Endothelial cell of umbilical vein (primary cell): ENCODE measurements around the gene ABCC10. TPM values are rescaled to one million over a fixed set of nuclear protein-coding genes. Genes with fewer than 3 reads are reported as not detected.
"Not testable (repeated sequence)": the region's sequence is repeated elsewhere in the genome, so short reads cannot be mapped to it uniquely, and the experiment has no call there.

Experiments used
- BruUV-seq: library from RNA; stranded (reverse); fragments of 400-500 nt; replicated peaks from 2 replicates; lab custom pipeline; 2021; lab: Mats Ljungman, UMichigan
- CTCF ChIA-PET: fragments of 300-600, 350-600 bp; sonication (Branson Sonifier 250); formaldehyde crosslinking; loops from one replicate; lab custom pipeline; 2021; ENCODE audit warnings: antibody characterized with exemption, inconsistent platforms; lab: Charles Lee
- POLR2A ChIA-PET: fragments of 300-600, 350-600 bp; sonication (Branson Sonifier 250); formaldehyde crosslinking; loops from one replicate; lab custom pipeline; 2021; ENCODE audit warnings: antibody characterized with exemption, inconsistent platforms; lab: Charles Lee
- DNase-seq: peaks from one replicate; pipeline ENCODE4 v3.0.0-alpha.2; 2011; ENCODE audit warnings: low read depth, low spot score
- FAIRE-seq: peaks from 2 replicates; lab custom pipeline; 2011; peaks lifted over from hg19 to GRCh38; lab: Jason Lieb, UNC
- H2AFZ ChIP-seq: 2 replicates; pipeline ENCODE4 v1.6.0; 2012; ENCODE audit warnings: low read depth, low read length, control low read depth, inconsistent platforms
- H3K27ac ChIP-seq: 2 replicates; pipeline ENCODE4 v1.5.1; 2011; ENCODE audit warnings: low read depth, mild to moderate bottlenecking, control low read depth, low read length, moderate library complexity; ENCODE audit not compliant: insufficient read depth
- H3K27me3 ChIP-seq, 2 experiments: 2 replicates each; pipeline versions ENCODE4 v1.6.0 to v1.6.1; 2011; ENCODE audit warnings: low read length in 2 of 2, mixed read lengths in 1 of 2; ENCODE audit not compliant: control insufficient read depth in 2 of 2, insufficient read depth in 2 of 2
- H3K36me3 ChIP-seq, 2 experiments: 2 replicates in 1 of 2; 3 replicates in 1 of 2; pipeline ENCODE4 v1.5.1; 2011; ENCODE audit warnings: low read length in 2 of 2, mild to moderate bottlenecking in 1 of 2, moderate library complexity in 1 of 2; ENCODE audit not compliant: control insufficient read depth in 2 of 2, insufficient read depth in 2 of 2; ENCODE audit errors: extremely low read depth in 1 of 2
- H3K4me1 ChIP-seq: 3 replicates; pipeline ENCODE4 v1.5.1; 2011; ENCODE audit warnings: mild to moderate bottlenecking, low read length; ENCODE audit not compliant: control insufficient read depth, insufficient read depth; ENCODE audit errors: extremely low read depth
- H3K4me2 ChIP-seq: 2 replicates; pipeline ENCODE4 v1.6.1; 2011; ENCODE audit warnings: low read length, control low read depth, mixed read lengths; ENCODE audit not compliant: insufficient read depth
- H3K4me3 ChIP-seq, 3 experiments: fragments of 200-600 bp in 1 of 3; sonication (generic), shearing (Covaris generic) in 1 of 3; replicated peaks in 1 of 3; 2 replicates each; pipeline ENCODE4 v1.5.1; 2011 to 2016; ENCODE audit warnings: control low read depth in 3 of 3, low read length in 3 of 3, mild to moderate bottlenecking in 2 of 3, inconsistent platforms in 1 of 3, low read depth in 1 of 3, moderate library complexity in 1 of 3; ENCODE audit not compliant: insufficient read depth in 1 of 3
- H3K79me2 ChIP-seq: 2 replicates; pipeline ENCODE4 v1.6.0; 2012; ENCODE audit warnings: low read length, inconsistent platforms; ENCODE audit not compliant: control insufficient read depth, insufficient read depth
- H3K9ac ChIP-seq: replicated peaks from 2 replicates; pipeline ENCODE3; 2011; ENCODE audit warnings: low read length, control low read depth; ENCODE audit not compliant: insufficient read depth; ENCODE audit errors: extremely low read depth
- H3K9me1 ChIP-seq: replicated peaks from 3 replicates; pipeline ENCODE4 v1.6.0; 2011; ENCODE audit warnings: mild to moderate bottlenecking, low read length; ENCODE audit not compliant: control insufficient read depth, insufficient read depth; ENCODE audit errors: extremely low read depth
- H3K9me3 ChIP-seq: replicated peaks from 2 replicates; pipeline ENCODE4 v1.5.1; 2012; ENCODE audit warnings: low read length, inconsistent platforms; ENCODE audit not compliant: control insufficient read depth, insufficient read depth
- H4K20me1 ChIP-seq: replicated peaks from 2 replicates; pipeline ENCODE3; 2011; ENCODE audit warnings: mild to moderate bottlenecking, low read length; ENCODE audit not compliant: control insufficient read depth, insufficient read depth; ENCODE audit errors: extremely low read depth
- FOS ChIP-seq: IDR thresholded peaks from 2 replicates; pipeline ENCODE4 v1.6.1; 2011; ENCODE audit warnings: mild to moderate bottlenecking, low read length, moderate library complexity, borderline replicate concordance; ENCODE audit not compliant: insufficient read depth
- POLR2A ChIP-seq: IDR thresholded peaks from 2 replicates; pipeline ENCODE4 v1.6.1; 2012; ENCODE audit warnings: low read depth, mild to moderate bottlenecking, control low read depth, low read length
- dilution Hi-C: fragments of 300-500 bp; cut with MboI; formaldehyde crosslinking; loops from one replicate; pipeline ENCODE4 v1.15.0; 2019; ENCODE audit warnings: low sequenced_read_pairs; ENCODE audit not compliant: extremely low pct_ligation_motif_present
- intact Hi-C: fragments of 100-400 bp; cut with micrococcal nuclease; formaldehyde crosslinking; loops from one replicate; pipeline ENCODE4 v1.10.0; 2022
- polyA plus RNA-seq, 4 experiments: library from polyadenylated mRNA; depleted of rRNA in 3 of 4; stranded (reverse) in 3 of 4; unstranded in 1 of 4; fragments of >200 nt; gene quantifications; 2 replicates each; pipeline versions ENCODE4 v1.2.1 to v1.2.3, GENCODE V29; 2011 to 2012; ENCODE audit warnings: missing spikeins in 1 of 4
- total RNA-seq: library from RNA; stranded (reverse); gene quantifications from 2 replicates; pipeline ENCODE4 v1.2.3, GENCODE V29; 2021

ABCC10 gene
- total and polyA plus RNA-seq, 2 donors (not counting 3 experiments of a cell fraction or from before 2014, with no cell fraction given) = 29.2 to 37.9 TPM

- CTCF ChIA-PET, intact Hi-C loops, H2AFZ ChIP-seq, H3K4me1 ChIP-seq, H3K4me2 ChIP-seq, H3K9ac ChIP-seq, FAIRE-seq, H3K36me3 ChIP-seq, dilution Hi-C loops, H3K9me1 ChIP-seq, POLR2A ChIA-PET, H3K4me3 ChIP-seq, H3K27me3 ChIP-seq, H3K9me3 ChIP-seq, H3K27ac ChIP-seq, BruUV-seq, H3K79me2 ChIP-seq, DNase-seq, H4K20me1 ChIP-seq: not testable (repeated sequence)
Observed at GRCh38 chr6:43380858-43381257, 46.5 kb upstream of the ABCC10 start.

GRCh38 chr6:43383021-43383667, 44.2 kb upstream of the ABCC10 start:
- DNase-seq (no peak), FAIRE-seq (no peak)
- H3K4me2 ChIP-seq = no peak overlapping the region
- no peak overlapping the region for H3K4me3 ChIP-seq
- H3K36me3 ChIP-seq = no peaks in the 10 kb centered on the region
- no peak overlapping the region for H3K9ac ChIP-seq
- H2AFZ ChIP-seq = peak overlapping the region; percentile 79
- H3K79me2 ChIP-seq = no peaks in the 10 kb centered on the region
- no TSS peak for BruUV-seq
- ChIA-PET POLR2A (no interaction called here), CTCF (interaction anchor here (1.0 kb wide), 1 partner anchor 14 kb away, joined by 3 read pairs; the partner anchor contains the start of gene ZNF318)
- TF ChIP-seq POLR2A (no peak), FOS (peak; percentile 45)
- peaks cover 8% of the 10 kb centered on the region for H3K4me1 ChIP-seq
- H3K27me3 ChIP-seq = peaks cover 6 to 7% of the 10 kb centered on the region in 2 experiments
- no peaks in the 10 kb centered on the region for H3K9me3 ChIP-seq
- H4K20me1 ChIP-seq = no peaks in the 10 kb centered on the region
- intact Hi-C loops (no loop called here), dilution Hi-C loops (no loop called here)
- no peak overlapping the region for H3K27ac ChIP-seq
- H3K9me1 ChIP-seq = no peaks in the 10 kb centered on the region
